HL-60 (cell line): ENCODE results near the gene SPATA6L.

Source experiments
- DNase-seq, 2 experiments: peaks; one replicate each; pipeline ENCODE4 v3.0.0-alpha.2; 2010 to 2020; ENCODE audit warnings: low read depth in 1 of 2, low spot score in 1 of 2
- H3K27ac ChIP-seq: fragments of 250-450 bp; sonication (Bioruptor Pico); replicated peaks from 2 replicates; pipeline ENCODE4 v1.5.1; 2020; ENCODE audit warnings: mild to moderate bottlenecking, moderate library complexity
- H3K27me3 ChIP-seq: fragments of 250-450 bp; sonication (Bioruptor Pico); 2 replicates; pipeline ENCODE4 v1.5.1; 2021; ENCODE audit warnings: mild to moderate bottlenecking, moderate library complexity; ENCODE audit not compliant: insufficient read depth, poor library complexity, severe bottlenecking
- H3K4me3 ChIP-seq: replicated peaks from 2 replicates; pipeline ENCODE4 v1.5.1; 2011; ENCODE audit warnings: mild to moderate bottlenecking, control low read depth, low read length; ENCODE audit not compliant: insufficient read depth
- GABPA ChIP-seq: IDR thresholded peaks from 2 replicates; pipeline ENCODE4 v1.6.1; 2012; ENCODE audit warnings: low read depth
- POLR2AphosphoS5 ChIP-seq: IDR thresholded peaks from 2 replicates; pipeline ENCODE4 v1.6.1; 2012; ENCODE audit warnings: low read depth
- SPI1 ChIP-seq: IDR thresholded peaks from 2 replicates; pipeline ENCODE4 v1.6.1; 2012; ENCODE audit warnings: low read depth, mild to moderate bottlenecking, borderline replicate concordance
- TF ChIP-seq, protein P1 (sequence below): IDR thresholded peaks from one replicate; pipeline ENCODE4 v1.5.1; 2011; ENCODE audit warnings: low read length, control low read depth, inconsistent platforms; ENCODE audit not compliant: insufficient read depth
- TF ChIP-seq, protein P2 (sequence below): IDR thresholded peaks from 2 replicates; pipeline ENCODE4 v1.6.1; 2012; ENCODE audit warnings: low read depth; ENCODE audit not compliant: insufficient replicate concordance

The SPATA6L gene

DNA sequence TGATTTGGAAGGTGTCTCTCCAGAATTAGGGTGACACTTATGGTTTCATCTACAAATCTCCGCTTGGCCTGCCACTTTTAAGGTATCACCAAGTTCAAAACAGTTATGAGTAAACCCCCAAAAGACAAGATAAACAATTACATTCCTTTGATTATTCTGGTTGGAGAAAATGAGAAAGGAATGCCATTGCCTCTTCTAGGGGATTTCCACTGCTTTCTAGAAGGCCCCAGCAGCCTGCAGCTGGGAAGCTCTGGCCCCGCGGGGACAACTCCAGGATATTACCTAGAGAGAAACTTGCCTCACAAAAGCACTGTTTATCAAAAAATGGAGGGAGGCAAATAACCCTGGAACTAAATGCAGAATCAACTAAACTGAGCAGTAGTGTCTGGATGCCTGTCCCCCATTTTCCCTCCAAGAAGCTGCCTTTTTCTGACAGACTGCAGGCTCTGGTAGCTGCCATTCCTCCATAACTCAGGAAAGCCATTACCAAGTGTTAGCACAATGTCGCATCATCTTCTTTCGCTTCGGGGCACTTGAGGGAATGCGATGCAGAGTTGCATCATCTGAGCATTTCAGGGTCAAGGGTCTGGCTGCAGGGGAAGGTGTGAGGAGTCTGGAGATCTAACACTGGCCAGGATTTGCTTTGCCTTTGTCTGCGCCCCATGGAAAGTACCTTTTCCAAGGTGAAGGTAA, 75.7 kb downstream of the SPATA6L start:
- TF ChIP-seq, protein P1, sequence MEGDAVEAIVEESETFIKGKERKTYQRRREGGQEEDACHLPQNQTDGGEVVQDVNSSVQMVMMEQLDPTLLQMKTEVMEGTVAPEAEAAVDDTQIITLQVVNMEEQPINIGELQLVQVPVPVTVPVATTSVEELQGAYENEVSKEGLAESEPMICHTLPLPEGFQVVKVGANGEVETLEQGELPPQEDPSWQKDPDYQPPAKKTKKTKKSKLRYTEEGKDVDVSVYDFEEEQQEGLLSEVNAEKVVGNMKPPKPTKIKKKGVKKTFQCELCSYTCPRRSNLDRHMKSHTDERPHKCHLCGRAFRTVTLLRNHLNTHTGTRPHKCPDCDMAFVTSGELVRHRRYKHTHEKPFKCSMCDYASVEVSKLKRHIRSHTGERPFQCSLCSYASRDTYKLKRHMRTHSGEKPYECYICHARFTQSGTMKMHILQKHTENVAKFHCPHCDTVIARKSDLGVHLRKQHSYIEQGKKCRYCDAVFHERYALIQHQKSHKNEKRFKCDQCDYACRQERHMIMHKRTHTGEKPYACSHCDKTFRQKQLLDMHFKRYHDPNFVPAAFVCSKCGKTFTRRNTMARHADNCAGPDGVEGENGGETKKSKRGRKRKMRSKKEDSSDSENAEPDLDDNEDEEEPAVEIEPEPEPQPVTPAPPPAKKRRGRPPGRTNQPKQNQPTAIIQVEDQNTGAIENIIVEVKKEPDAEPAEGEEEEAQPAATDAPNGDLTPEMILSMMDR, result no peak
- TF ChIP-seq POLR2AphosphoS5, result no peak
- TF ChIP-seq GABPA, result no peak
- TF ChIP-seq, protein P2, sequence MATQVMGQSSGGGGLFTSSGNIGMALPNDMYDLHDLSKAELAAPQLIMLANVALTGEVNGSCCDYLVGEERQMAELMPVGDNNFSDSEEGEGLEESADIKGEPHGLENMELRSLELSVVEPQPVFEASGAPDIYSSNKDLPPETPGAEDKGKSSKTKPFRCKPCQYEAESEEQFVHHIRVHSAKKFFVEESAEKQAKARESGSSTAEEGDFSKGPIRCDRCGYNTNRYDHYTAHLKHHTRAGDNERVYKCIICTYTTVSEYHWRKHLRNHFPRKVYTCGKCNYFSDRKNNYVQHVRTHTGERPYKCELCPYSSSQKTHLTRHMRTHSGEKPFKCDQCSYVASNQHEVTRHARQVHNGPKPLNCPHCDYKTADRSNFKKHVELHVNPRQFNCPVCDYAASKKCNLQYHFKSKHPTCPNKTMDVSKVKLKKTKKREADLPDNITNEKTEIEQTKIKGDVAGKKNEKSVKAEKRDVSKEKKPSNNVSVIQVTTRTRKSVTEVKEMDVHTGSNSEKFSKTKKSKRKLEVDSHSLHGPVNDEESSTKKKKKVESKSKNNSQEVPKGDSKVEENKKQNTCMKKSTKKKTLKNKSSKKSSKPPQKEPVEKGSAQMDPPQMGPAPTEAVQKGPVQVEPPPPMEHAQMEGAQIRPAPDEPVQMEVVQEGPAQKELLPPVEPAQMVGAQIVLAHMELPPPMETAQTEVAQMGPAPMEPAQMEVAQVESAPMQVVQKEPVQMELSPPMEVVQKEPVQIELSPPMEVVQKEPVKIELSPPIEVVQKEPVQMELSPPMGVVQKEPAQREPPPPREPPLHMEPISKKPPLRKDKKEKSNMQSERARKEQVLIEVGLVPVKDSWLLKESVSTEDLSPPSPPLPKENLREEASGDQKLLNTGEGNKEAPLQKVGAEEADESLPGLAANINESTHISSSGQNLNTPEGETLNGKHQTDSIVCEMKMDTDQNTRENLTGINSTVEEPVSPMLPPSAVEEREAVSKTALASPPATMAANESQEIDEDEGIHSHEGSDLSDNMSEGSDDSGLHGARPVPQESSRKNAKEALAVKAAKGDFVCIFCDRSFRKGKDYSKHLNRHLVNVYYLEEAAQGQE, result no peak
- no peak for TF ChIP-seq SPI1
- H3K27ac ChIP-seq, result no peak overlapping the region
- H3K27me3 ChIP-seq, result no peaks in the 10 kb centered on the region
- no peak overlapping the region for H3K4me3 ChIP-seq
- DNase-seq, result no peak

DNA sequence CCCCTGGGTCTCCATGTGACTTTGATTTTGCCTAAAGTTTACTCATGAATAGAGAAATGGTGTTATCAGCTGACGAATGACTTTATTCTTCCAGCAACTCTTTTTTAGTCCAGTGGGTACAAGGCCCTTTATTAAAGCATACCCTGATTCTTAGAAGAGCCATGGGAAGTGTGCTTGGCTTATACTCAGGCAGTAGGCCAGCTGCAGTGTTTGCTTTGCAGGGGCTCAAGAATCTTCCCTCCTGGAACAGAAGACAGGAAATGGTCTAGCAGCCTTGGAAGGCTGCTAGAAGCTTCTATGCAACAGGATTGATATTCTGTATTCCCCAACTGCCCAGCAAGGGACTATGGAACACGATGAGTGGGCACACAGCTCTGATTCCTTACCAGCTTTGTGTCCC, 77.6 kb downstream of the SPATA6L start:
- Histone ChIP-seq H3K27me3 (no peaks in the 10 kb centered on the region), H3K4me3 (no peak overlapping the region), H3K27ac (no peak overlapping the region)
- no peak for DNase-seq
- no peak for TF ChIP-seq SPI1

DNA sequence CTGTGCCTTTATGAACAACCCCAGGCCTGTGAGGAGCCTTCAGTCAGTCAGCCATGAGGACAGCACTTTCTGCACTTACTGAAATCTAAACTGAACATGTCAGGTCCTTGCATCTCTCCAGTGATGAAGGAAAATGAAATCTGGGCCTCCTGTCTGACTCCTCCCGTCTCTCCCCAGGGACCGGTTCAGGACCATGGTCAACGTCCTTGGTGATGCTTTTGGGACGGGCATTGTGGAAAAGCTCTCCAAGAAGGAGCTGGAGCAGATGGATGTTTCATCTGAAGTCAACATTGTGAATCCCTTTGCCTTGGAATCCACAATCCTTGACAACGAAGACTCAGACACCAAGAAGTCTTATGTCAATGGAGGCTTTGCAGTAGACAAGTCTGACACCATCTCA, 81.1 kb downstream of the SPATA6L start:
- Histone ChIP-seq H3K4me3 (no peak overlapping the region), H3K27me3 (no peaks in the 10 kb centered on the region), H3K27ac (no peak overlapping the region)
- no peak for DNase-seq
- TF ChIP-seq, protein P2, result peak; percentile 86
- TF ChIP-seq POLR2AphosphoS5, result no peak
- TF ChIP-seq GABPA, result no peak
- TF ChIP-seq, protein P1, result no peak
- TF ChIP-seq SPI1, result no peak

DNA sequence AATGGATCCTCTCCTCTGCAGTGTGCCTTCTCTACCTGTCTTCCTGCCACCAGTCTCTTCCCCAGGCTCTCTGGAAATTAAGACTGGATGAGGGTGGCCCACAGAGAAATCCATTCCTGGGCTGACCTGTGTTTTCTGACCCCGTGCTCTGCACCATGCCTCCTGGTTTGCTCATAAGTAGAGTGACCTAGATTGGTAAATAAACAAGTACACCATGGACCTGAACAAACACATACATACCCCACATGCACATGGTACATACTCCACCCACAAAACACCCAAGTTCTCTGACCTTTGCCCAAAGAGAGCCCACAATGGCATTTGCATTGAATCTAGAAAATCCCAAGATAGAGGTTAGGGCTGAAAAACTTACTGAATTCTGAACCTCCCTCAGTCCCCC, 81.6 kb downstream of the SPATA6L start:
- no peak for DNase-seq
- Histone ChIP-seq H3K27ac (no peak overlapping the region), H3K4me3 (no peak overlapping the region), H3K27me3 (no peaks in the 10 kb centered on the region)
- TF ChIP-seq, protein P2, result no peak
- TF ChIP-seq GABPA (no peak), SPI1 (no peak), POLR2AphosphoS5 (no peak)
- TF ChIP-seq, protein P1, result no peak
